Right lobe of liver (tissue), 6 donors: Measurements from ENCODE around the gene PRPF8. TPM values are rescaled to one million over a fixed set of nuclear protein-coding genes. Genes with fewer than 3 reads are reported as not detected.

Experiments
- ATAC-seq, 4 donors: fragments of 200-7000 bp; cut with Tn5 transposase; one replicate each; pipeline ENCODE4 v1.9.1; 2020; ENCODE audit warnings: mild to moderate bottlenecking in 4 of 4, moderate library complexity in 4 of 4
- DNase-seq, 3 donors: peaks; one replicate each; pipeline ENCODE4 v3.0.0-alpha.2; 2020
- H3K27ac ChIP-seq, 3 donors: fragments of 200-600 bp; one replicate each; pipeline ENCODE4 v1.8.0; 2022
- H3K27me3 ChIP-seq, 2 donors: fragments of 200-600 bp; one replicate each; pipeline ENCODE4 v1.8.0; 2022
- H3K36me3 ChIP-seq, 4 donors: fragments of 200-600 bp; sonication (generic) in 1 of 4; one replicate each; pipeline versions ENCODE4 v1.5.1 to v1.8.0; 2017 to 2022; ENCODE audit warnings: control low read depth in 1 of 4
- H3K4me1 ChIP-seq, 4 donors: fragments of 200-600 bp; sonication (generic) in 1 of 4; one replicate each; pipeline versions ENCODE4 v1.5.1 to v1.8.0; 2017 to 2022; ENCODE audit warnings: control low read depth in 1 of 4
- H3K4me3 ChIP-seq, 3 donors: fragments of 200-600 bp; one replicate each; pipeline ENCODE4 v1.8.0; 2022
- H3K9me3 ChIP-seq, 4 donors: fragments of 200-600 bp; sonication (generic) in 1 of 4; one replicate each; pipeline versions ENCODE4 v1.5.1 to v1.8.0; 2017 to 2022; ENCODE audit warnings: control low read depth in 1 of 4
- CTCF ChIP-seq, 4 donors: fragments of 200-600 bp in 3 of 4; fragments of 450-650 bp in 1 of 4; IDR thresholded peaks; one replicate each; pipeline versions ENCODE4 v1.5.1 to v1.8.0; 2016 to 2022; ENCODE audit warnings: antibody characterized with exemption in 4 of 4, mild to moderate bottlenecking in 2 of 4
- POLR2A ChIP-seq: fragments of 450-650 bp; IDR thresholded peaks from one replicate; pipeline ENCODE4 v1.6.1; 2017; ENCODE audit warnings: antibody characterized with exemption, mild to moderate bottlenecking
- WGBS: methylation state at CpG from one replicate; pipeline ENCODE4 v1.1.6; 2018; ENCODE audit warnings: low coverage, low lambda C conversion rate; ENCODE audit not compliant: insufficient coverage; ENCODE audit errors: missing lambda C conversion rate; 5-methylcytosine and 5-hydroxymethylcytosine counted together
- intact Hi-C, 2 donors: fragments of 100-400 bp; cut with DNase I; formaldehyde crosslinking; loops; one replicate each; pipeline versions ENCODE4 v1.11.2 to v1.14.1; 2022
- total RNA-seq, 6 experiments: library from RNA; depleted of rRNA in 2 of 6; stranded (reverse); fragments of >200 nt in 2 of 6; fragmentation: NEBNext Ultra II Directional in 3 of 6; extraction: Animal tissue kit (Norgen Biotek cat#: 25700) in 3 of 6; gene quantifications; one replicate each; pipeline versions ENCODE4 v1.1.0 to v1.2.4, GENCODE V29; 2016 to 2023
- donor health status: DM: no; HTN: yes; CAD: no.
- donor health status: DM: no; HTN: no; CAD: no.
- donor health status: DM: no; HTN: no; CAD: no.
- donor health status: DM: no; HTN: yes; CAD: no.
- donor health status: DM: no; HTN: yes; CAD: no.

PRPF8 gene
- total RNA-seq, 6 experiments from 2014 or later, result 79.3 to 116 (median 102) TPM

DNA sequence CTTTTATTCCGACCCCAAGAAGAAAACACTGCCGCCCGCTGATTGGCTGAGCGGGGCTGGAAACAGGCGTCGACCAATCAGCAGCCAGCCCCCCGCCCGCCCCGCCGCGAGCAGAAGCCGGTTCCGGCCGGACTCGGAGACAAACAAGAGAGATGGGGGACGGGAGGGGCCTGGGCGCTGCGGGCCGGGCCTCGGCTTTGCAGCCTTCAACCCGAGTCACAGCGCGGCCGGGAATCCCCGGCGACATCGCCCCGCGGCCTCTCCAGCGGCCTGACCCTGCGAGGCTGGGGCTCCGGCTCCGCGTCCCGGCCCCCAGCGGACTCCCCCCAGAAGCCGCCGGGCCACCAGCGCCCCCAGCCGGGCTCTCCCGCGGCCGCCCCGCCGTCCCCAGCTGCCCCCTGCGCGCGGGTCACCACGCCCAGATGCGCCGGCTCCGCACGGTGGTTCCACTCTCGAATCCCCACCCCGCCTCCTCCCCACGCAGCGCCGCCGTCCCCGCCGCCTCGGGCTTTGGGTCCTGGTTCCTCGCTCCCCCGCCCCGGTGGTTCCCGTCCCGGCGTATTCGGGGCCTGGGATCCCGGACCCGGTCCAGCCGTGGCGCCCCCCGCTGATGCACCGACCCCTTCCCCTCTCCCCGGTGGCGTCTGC lies 55.7 kb downstream of the PRPF8 start:
- TF ChIP-seq CTCF (IDR thresholded peaks at IDR 0.05), result peak; percentile 26 to 43 (median 30)
- no peak for TF ChIP-seq POLR2A
- Histone ChIP-seq H3K4me3 (peak overlapping the region; percentile 54 to 63 (median 54)), H3K4me1 (peaks cover 0 to 14% (median 0%) of the 10 kb centered on the region in 4 donors), H3K27ac (peak overlapping the region; percentile 56 to 83 (median 77)), H3K27me3 (no peaks in the 10 kb centered on the region), H3K36me3 (no peaks in the 10 kb centered on the region), H3K9me3 (no peaks in the 10 kb centered on the region)
- DNase-seq (peak; percentile 88 to 93 (median 92)), ATAC-seq (peak; percentile 73 to 80 (median 77))
- intact Hi-C loops, result no loop called here
- WGBS, result 0% methylated on average over 30 of the region's 77 CpGs

DNA sequence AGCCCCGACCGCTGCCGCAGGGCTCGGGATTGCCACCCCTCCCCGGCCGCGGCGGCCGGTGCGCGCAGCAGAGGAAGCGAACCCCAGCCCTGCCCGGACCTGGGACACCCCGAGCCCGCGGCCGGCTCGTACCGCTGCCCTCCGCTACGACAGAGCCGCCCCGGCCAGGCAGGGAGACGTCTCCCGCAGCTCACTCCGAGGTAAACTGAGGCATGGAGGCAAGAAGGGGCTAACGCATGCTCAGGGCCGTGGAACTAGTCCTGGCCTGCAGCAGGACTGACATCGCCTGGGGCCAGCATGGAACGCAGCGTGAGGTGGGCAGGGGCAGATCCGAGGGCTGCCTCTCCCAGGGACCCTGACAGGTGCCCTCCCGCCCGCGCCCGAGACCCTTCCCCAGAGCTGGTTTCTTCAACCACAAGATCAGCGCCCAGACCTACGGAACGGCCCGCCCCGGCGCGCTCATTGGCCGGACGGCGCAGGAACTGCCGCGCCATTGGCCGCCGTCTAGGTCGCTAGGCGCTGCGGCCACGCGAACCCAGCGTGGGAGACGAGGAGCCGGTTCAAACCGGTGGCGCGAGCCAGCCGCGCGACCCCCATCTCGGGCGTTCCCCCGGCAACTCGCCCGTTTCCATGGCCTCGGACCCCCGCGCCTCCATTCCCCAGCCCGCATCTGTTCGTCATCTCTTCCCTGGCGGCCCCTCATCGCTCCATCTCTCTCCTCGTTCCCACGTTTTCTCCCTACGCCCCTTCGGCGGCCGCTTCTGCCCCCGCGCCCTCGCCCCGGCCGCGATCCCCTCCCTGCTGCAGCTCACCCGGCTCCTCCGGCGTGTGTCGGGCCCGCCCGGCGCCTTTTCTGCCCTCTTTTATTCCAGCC lies 56.4 kb downstream of the PRPF8 start, which contains the start of gene SLC43A2:
Gene SLC43A2 (minus strand): TSS at position 853 of the 874 bp plus-strand sequence. CDS start 960 bp downstream, outside the sequence.
- no peak for TF ChIP-seq CTCF (IDR thresholded peaks at IDR 0.05)
- TF ChIP-seq POLR2A, result no peak
- peak; percentile 81 to 88 (median 87) for DNase-seq
- Histone ChIP-seq H3K36me3 (no peaks in the 10 kb centered on the region), H3K4me3 (peak within 1 kb of the TSS; percentile 54 to 63 (median 54)), H3K27ac (peak within 1 kb of the TSS; percentile 56 to 83 (median 77)), H3K4me1 (peaks cover 0 to 14% (median 0%) of the 10 kb centered on the region in 4 donors), H3K9me3 (no peaks in the 10 kb centered on the region), H3K27me3 (no peaks in the 10 kb centered on the region)
- intact Hi-C loops, result no loop called here
- WGBS, result 1% methylated on average over 30 of the region's 95 CpGs
- peak; percentile 74 to 84 (median 80) for ATAC-seq

GRCh38 chr17:1627182-1627981 lies 57.3 kb downstream of the PRPF8 start:
- Histone ChIP-seq H3K27ac (peak overlapping the region; percentile 15 to 83 (median 77)), H3K4me1 (peaks cover 0 to 14% (median 0%) of the 10 kb centered on the region in 4 donors), H3K9me3 (no peaks in the 10 kb centered on the region), H3K36me3 (no peaks in the 10 kb centered on the region), H3K27me3 (no peaks in the 10 kb centered on the region), H3K4me3 (peak overlapping the region; percentile 54 to 63 (median 54))
- 20% methylated on average over 1 of the region's 39 CpGs for WGBS
- TF ChIP-seq POLR2A, result peak; percentile 35
- TF ChIP-seq CTCF (IDR thresholded peaks at IDR 0.05), result no peak
- intact Hi-C loops, result no loop called here
- ATAC-seq (peak in 3 of 4 donors; percentile 8 to 27 (median 8)), DNase-seq (peak in 1 of 3 donors; percentile 36)

GRCh38 chr17:1626333-1626732 lies 58.3 kb downstream of the PRPF8 start:
- intact Hi-C loops, result no loop called here
- Histone ChIP-seq H3K27ac (peak overlapping the region in 2 of 3 donors; percentile 77 to 83), H3K27me3 (no peaks in the 10 kb centered on the region), H3K36me3 (no peaks in the 10 kb centered on the region), H3K4me1 (peaks cover 0 to 14% (median 0%) of the 10 kb centered on the region in 4 donors), H3K9me3 (no peaks in the 10 kb centered on the region), H3K4me3 (no peak overlapping the region)
- TF ChIP-seq POLR2A, result no peak
- TF ChIP-seq CTCF (IDR thresholded peaks at IDR 0.05), result no peak
- DNase-seq, result no peak
- no peak for ATAC-seq
- WGBS, result 63% methylated on average over 3 of the region's 3 CpGs
